HG03159 (cell line): ENCODE data around the gene MAP4K3.
"Not testable (repeated sequence)": the region's sequence is repeated elsewhere in the genome, so short reads cannot be mapped to it uniquely, and the experiment has no call there.

Source experiments
- ATAC-seq: cut with Tn5 transposase; IDR thresholded peaks from one replicate; pipeline ENCODE4 v1.9.1; 2021; ENCODE audit warnings: mild to moderate bottlenecking, moderate library complexity; ENCODE audit not compliant: unreplicated experiment

MAP4K3 gene

DNA sequence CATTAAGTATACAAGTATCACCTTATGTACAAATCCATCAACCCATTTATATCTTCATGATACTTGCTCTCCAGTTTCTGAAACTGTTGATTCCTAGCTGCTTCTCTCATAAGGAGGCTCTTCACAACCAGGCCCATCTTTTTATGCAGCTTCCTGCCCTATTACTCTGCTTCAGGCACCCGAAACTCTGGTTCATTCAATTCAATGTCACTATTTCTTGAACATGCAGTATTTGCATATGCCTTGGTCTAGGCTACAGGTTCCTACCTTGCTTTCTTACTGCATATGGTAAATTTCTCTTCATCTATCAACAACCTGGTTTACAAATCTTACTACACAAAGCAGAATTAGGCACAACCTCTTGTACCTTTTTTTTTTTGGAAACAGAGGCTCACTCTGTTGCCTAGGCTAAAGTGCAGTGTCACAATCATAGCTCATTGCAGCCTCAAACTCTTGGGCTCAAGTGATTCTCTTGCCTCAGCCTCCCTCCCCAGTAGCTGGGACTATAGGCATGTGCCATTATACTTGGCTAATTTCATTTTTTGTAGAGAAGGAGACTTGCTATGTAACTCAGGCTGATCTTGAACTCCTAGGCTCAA lies 190.6 kb downstream of the MAP4K3 start:
- ATAC-seq: no peak

DNA sequence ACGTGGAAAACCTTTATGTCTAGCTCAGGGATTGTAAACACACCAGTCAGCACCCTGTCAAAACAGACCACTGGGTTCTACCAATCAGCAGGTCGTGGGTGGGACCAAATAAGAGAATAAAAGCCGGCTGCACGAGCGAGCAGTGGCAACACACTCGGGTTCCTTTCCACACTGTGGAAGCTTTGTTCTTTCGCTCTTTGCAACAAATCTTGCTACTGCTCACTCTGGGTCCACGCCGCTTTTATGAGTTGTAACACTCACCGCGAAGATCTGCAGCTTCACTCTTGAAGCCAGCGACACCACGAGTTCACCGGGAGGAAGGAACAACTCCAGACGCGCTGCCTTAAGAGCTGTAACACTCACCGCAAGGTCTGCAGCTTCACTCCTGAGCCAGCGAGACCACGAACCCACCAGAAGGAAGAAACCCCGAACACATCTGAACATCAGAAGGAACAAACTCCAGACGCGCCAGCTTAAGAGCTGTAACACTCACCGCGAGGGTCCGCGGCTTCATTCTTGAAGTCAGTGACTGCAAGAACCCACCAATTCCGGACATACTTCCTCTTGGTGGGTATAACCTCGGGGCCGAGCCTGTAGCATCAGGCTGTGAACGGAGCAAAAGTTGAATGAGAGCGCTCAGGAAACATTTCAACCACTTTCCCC lies 192.0 kb downstream of the MAP4K3 start:
- not testable (repeated sequence) for ATAC-seq

DNA sequence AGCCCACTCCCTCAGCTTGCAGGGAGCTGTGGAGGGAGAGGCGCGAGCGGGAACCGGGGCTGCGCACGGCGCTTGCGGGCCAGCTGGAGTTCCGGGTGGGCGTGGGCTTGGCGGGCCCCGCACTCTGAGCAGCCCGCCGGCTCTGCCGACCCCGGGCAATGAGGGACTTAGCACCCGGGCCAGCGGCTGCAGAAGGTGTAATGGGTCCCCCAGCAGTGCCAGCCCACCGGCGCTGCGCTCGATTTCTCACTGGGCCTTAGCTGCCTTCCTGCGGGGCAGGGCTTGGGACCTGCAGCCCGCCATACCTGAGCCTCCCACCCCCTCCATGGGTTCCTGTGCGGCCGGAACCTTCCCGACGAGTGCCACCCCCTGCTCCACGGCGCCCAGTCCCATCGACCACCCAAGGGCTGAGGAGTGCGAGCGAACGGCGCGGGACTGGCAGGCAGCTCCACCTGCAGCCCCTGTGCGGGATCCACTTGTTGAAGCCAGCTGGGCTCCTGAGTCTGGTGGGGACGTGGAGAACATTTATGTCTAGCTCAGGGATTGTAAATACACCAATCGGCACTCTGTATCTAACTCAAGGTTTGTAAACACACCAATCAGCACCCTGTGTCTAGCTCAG lies 192.7 kb downstream of the MAP4K3 start:
- not testable (repeated sequence) for ATAC-seq

DNA sequence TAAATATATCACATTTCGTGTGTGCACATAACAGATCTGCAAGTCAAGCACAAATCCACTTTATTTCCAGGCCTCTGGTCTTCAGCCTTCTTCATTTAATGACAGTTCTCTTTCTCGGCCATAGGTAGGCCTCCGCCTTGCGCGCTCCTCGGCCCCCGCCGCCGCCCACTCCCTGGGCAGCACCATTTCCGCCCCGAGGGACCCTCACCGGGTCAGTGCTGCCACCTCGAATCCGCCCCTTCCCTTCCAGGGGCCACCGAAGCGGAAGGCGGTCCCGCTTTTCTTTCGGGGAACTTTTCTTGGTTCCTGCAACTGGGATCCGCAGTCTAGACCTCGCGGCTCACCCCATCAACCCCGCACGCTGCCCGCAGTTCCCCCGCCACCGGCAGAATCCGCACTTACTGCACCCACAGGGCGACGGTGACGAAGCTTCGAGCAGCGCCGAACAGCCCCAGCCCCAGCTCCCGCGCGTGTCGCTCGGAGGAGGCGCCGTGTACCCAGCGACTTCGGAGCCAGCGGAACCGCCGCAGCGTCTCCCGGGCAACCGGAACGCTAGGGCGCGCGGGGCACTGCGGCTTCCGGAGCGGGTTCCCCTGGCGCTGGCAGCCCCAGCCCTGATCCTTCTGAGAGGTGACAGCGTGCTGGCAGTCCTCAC lies 193.5 kb downstream of the MAP4K3 start, which contains the start of gene CDKL4:
CDKL4 (minus strand) TSS at position 502 of the 655 bp plus-strand sequence.
- ATAC-seq: no peak

DNA sequence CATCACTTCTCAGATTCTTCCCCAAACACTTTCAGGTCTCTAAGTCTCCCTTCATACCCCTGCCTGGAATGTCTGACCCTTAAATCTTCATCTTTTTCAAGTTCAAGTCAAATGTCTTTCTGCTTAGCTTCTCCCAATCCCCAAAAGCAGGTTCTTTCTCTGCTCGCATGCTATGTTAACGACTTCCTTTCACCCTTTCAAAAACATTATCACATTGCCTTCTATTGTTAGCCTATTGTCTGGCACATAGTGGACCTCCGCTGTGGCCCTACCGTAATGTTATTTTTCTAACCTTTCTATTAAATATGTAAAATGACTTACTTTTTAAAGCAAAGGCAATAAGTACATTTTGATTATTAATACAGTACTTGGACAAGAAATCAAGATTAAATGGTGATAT lies 195.5 kb downstream of the MAP4K3 start:
- ATAC-seq: no peak

DNA sequence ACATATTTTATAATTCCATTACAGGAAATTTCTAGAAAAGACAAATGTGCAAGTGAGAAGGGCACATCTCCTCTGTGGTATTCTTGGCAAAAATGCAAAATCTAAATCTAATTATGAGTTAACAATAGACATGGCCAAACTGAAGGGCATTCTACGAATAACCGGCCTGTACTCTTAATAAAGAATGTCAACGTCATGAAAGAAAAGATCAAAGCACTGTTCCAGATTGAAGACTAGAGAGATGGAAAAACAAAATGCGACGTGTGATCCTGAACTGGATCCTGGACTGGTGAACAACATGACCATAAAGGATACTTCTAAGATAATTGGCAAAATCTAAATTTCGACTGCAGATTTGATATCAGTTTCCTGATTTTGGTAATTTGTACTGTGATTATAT lies 196.3 kb downstream of the MAP4K3 start:
- ATAC-seq: no peak

DNA sequence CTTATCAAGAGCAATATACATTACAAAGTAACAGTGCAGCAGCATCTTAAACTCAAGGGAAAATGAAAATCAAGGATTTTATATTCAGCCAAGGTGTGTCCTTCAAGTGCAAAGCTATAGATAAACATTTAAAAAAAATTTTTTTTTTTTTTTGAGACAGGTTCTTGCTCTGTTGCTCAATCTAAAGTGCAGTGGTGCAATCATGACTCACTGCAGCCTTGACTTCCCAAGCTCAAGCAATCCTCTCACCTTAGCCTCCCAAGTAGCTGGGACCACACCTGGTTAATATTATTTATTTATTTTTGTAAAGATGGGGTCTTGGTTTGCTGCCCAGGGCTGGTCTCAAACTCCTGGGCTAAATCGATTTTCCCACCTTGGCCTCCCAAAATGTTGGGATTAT lies 202.3 kb downstream of the MAP4K3 start:
- ATAC-seq: no peak

DNA sequence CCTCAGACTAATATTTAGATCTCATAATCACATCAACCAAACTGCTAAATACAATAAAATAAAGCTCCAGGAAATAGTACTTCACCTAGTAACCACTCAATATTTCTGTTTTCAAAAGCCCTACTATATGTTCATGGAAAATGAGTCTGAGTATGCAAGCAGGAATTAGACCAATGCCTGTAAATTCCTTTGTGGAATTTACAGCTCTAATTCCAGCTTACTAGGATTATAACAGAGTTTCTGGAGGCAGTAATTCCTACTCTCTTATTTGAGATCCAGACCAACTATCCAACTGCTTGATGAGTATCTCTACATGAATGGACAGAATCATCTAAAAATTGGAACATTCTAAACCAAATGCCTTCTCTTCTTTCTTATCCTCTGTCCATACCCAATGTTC lies 204.9 kb downstream of the MAP4K3 start:
- no peak for ATAC-seq

DNA sequence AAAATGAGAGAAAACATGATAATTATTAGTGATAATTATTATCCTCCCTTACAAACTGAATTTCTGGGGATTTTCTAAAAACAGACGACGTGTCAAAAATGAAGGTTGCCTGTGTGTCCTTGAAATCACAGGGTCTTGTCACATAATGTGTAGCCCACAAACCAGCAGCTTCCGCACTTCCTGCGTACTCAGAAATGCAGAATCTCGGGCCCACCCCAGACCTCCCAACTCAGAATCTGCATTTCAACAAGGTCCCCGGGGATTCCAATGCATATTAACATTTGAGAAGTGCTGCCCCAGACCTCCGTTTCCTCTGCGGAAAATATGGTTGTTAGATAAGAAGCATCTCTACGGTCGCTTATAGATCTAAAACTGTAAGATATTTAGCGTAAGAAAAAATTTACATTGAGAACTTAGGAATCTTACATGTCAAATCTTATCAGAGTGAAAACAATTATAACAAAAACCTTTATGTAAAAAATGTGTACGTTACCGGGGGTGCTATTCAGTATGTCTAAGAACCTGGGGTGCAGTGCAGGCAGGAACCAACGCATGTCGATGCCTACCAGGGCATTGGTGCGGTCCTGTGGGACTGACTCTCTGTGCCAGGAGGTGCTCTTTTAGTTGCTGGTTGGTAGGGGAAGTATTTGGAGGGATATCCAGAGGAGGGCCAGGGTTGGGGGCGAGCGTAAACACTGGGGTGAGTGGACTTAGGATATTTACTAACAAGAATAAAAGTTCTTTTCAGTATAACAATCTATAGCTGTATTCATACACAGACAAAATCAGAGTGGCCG lies 208.5 kb downstream of the MAP4K3 start:
- ATAC-seq: peak; percentile 5

DNA sequence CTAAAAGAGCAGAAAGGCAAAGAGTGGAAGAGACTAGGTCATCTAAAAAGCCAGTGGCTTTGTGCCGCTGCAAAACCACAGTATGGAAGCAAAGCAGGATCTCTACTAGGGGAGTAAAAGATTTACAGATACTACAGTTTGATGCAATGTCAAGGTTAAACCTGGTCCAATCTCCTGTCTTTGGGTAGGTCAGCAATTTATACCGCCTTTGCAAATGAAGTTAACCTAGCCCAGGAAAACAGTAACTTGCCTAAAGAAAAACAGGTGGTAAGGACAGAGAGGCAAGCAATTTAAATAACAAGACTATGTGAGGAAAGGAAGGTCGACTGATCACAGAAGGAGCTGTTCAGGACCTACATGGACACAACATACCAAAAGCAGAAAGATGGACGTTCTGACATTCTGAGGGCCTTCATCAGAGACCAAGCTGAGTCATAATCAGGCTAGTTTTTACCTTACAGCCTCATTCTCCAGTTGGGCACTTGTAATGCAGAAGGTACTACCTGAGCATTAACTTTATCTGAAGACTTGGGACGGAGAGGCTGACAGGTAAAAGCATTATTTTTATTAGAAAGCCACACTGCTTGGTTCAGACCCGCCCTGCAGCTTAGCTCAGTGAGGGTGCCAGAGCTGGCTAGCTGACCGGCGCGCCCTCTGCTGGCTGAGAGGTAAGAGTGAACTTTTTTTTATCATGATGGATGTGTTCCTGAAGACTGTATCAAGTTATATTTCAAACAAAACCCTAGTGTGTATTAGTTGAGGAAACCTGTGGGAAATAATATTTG lies 209.3 kb downstream of the MAP4K3 start:
- peak; percentile 76 for ATAC-seq

DNA sequence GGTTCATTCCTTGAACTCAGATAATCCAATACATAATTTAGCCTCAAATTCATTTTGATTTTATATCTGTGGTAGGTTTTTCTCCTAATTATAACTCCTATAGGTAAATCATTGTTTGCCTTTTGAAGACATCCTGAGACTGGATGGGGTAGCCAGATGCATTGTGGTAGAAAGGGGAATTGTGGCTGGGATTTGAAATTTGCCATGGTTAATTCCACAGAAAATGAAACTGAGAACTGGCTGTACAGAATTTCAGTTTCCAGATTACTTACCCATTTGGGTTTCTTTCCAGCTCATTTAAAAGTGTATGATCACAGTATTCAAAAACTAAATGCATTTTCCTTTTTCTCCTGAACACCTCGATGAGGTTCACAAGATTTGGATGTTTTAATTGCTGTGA lies 211.5 kb downstream of the MAP4K3 start:
- ATAC-seq: no peak

DNA sequence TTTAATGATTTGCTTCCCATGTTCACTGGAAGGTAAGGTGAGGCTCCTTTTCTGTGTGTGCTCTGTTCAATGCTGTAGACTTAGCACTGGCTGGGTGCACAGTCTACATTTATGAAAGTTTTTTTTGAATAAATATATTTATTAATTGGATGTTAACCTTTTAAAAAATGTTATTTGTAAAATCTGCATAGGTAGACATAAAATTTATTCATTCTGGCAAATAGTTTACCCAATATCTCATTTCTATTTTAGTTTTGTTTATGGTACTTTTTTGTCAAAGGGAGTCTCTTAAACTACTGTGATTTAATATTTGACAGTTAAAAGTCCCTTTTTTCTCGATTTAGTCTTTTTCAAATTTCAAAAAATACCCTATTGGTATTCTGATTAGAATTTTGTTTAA lies 213.2 kb downstream of the MAP4K3 start:
- no peak for ATAC-seq

DNA sequence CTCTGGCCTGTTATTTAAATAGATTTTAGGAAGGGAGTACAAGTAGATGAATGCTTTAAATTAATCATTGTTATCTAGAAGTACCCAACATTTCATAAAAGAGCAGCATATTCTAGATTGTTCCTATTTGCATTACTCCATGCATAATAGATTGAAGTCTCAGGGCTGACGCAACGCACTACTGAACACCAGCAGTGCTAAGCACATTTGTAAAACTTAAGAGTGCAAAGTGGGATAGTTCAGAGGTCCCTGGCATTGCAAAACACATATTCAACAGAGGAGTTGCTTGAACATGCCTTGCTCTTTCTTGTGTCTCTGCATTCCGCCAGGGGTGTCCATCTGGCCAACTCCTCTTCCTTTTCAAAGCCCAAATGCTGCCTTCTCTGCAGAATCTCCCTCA lies 215.6 kb downstream of the MAP4K3 start:
- no peak for ATAC-seq

DNA sequence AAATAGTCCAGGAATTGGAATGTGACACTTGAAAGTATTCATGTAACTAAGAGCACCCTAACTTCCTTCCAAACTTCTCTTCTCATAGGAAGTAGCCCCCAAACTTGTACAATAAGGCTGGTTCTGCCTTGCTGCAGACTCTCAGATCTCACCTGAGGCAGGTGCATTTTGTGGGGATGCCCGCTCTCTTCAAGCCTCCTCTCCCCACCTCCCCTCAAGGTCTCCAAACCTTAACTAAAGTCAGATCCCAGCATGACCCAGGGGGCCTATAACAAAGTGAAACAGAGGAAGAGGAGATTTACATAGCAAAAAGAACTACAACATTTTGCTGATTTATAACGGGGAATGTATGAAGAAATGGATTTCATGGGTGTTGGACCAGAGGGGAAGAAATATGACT lies 216.9 kb downstream of the MAP4K3 start:
- no peak for ATAC-seq

DNA sequence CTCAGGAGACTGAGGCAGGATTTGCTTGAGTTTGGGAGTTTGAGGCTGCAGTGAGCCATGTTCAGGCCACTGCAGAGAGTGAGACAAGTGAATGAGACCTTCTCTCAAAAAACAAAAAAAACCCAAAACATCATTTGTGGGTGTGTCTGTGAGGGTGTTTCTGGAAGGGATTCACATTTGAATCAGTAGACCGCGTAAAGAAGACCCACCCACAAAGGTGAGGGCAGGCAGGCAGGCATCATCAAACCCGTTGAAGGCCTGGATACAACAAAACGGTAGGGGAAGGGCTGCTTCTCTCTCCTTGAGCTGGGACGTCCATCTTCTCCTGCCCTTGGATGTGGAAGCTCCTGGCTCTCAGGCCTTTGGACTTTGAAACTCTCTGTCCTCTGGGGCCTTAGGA lies 218.7 kb downstream of the MAP4K3 start:
- no peak for ATAC-seq

DNA sequence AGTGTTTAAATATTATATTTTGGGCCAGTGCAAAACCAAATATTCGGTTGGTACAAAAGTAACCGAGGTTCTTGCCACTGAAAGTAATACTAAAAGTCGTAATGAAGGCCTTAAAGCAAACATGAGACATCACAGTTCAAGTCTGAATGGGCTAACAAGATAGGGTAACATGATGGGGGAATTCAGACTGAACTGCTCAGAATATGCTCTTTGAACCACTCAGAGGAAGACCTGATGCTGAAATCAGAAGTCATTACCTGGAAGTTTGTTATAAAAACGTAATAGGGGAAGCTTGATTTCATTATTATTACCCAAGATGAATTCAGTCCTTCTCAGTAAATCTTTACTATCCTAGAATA lies 219.9 kb downstream of the MAP4K3 start:
- no peak for ATAC-seq

DNA sequence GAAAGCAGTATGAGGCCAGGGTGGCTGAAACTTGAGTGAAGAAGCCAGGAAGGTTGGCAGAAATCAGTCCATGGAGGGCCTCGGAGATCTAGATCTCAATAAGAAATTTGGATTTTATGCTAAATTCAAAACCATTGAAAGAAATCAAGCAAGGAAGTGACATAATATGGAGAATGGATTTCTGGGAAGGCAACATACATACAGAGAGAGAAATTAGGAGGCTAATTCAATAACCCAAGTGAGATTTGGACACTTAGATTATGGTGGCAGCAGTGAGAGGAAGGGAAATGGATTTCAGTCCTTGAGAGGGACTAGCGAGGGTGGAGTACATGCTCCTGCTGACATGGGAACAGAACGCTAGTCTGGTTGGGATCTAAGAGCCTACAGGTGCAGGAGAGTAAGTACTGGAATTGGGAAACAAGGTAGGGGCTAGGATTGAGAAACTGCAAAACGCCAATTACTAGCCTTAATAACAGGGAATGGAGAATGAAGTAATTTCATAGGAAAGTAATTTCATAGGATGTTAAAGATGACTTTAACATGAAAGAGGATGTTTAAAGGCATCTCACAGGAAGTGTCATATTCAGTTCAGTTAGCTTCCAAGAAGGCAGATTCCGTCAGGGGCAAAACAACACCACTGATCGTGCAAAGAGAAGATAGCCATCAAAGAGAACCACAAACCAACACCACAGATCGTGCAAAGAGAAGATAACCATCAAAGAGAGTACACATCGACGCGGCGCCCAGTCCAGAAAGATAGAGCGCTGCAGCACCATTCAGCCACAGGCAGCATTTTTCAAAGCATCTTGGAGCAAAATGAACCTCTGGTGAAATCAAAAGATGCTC lies 220.5 kb downstream of the MAP4K3 start:
- ATAC-seq: no peak

DNA sequence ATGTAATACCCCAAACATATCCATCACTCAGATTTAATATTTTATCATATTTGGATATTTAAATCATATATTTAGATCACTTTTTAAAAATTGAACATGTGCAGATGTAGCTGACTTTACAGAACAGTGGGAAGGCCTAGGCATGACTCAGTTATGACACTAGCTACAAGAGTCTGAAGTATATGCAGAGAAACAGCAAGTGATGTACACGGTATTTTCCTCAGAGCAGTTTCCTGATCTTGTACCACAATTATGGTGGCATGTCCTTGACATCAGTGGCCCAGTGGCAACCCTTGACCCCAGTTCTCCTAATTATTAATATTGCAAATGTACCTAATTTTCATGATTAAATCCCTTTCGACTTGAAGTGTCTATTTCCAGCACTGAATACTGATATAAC lies 221.5 kb downstream of the MAP4K3 start:
- ATAC-seq: no peak

DNA sequence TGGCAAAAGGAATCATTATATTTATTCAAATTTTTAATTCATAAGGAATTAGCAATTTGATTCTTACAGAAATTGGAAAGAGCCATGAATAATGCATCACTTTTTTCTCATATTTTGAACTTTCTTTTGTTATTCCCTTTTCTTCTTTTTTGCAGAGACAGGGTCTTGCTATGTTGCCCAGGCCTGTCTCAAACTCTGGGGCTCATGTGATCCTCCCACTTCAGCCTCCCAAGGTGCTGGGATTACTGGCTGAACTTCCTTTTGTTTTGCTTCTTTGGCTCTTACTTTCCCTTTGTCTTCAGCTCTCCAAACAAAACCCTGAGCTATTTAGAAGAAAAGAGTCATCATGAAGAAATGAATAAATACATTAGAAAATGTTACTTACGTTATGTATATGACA lies 224.1 kb downstream of the MAP4K3 start:
- no peak for ATAC-seq

DNA sequence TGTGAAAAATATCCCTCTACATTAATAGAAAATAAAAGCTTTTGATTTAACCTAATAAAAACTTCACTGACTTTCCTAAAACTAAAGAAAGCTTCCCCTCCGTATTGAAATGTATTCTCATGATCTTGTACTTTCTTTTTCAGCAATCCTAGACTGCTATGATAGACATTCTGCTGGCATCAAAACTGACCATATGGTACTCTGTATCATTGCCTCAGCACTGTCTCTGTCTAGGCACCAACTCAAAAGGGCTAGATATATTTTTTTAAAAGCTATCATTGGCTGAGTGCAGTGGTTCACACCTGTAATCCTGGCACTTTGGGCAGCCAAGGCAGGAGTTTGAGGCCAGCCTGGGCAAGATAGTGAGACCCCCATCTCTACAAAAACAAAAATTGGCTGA lies 226.2 kb downstream of the MAP4K3 start:
- ATAC-seq: no peak
